Cardiac septum (tissue), 1 donor: ENCODE data around the gene HSD17B8. TPM values are rescaled to one million over a fixed set of nuclear protein-coding genes. Genes with fewer than 3 reads are reported as not detected.
A peak's percentile ranks its signal among the peaks of the same experiment; 100 is the strongest.
"Not testable (repeated sequence)": the region's sequence is repeated elsewhere in the genome, so short reads cannot be mapped to it uniquely, and the experiment has no call there.

ENCODE experiments used
- DNase-seq: peaks from one replicate; pipeline ENCODE4 v3.0.0-alpha.2; 2020; ENCODE audit warnings: low spot score
- intact Hi-C: fragments of 100-400 bp; cut with DNase I; formaldehyde crosslinking; loops from one replicate; pipeline ENCODE4 v1.14.0; 2022
- total RNA-seq: library from RNA; stranded (reverse); fragmentation: NEBNext Ultra II Directional; extraction: Animal tissue kit (Norgen Biotek cat#: 25700); gene quantifications from one replicate; pipeline ENCODE4 v1.2.1, GENCODE V29; 2021
- donor health status: DM: no; HTN: no; CAD: no.

Gene HSD17B8
- total RNA-seq, 1 donor from 2014 or later = 9.9 TPM

- intact Hi-C loops = no loop called here
- DNase-seq = peak; percentile 53
Observed at GRCh38 chr6:33215271-33216116, 11.0 kb downstream of the HSD17B8 start.

GRCh38 chr6:33216117-33216649, 11.7 kb downstream of the HSD17B8 start:
- peak; percentile 50 for DNase-seq
- intact Hi-C loops = no loop called here

- intact Hi-C loops = no loop called here
Observed at GRCh38 chr6:33217246-33217645, 12.8 kb downstream of the HSD17B8 start.

GRCh38 chr6:33217681-33218080, 13.2 kb downstream of the HSD17B8 start:
- DNase-seq = peak; percentile 17
- intact Hi-C loops = no loop called here

More at GRCh38 chr6:33217246-33217645, 12.8 kb downstream of the HSD17B8 start:
- peak; percentile 4 for DNase-seq

GRCh38 chr6:33226503-33227120, 22.2 kb downstream of the HSD17B8 start:
- peak; percentile 9 for DNase-seq
- intact Hi-C loops = not testable (repeated sequence)

- no peak for DNase-seq
- intact Hi-C loops = no loop called here
Observed at GRCh38 chr6:33235221-33235634, 30.8 kb downstream of the HSD17B8 start.

GRCh38 chr6:33236328-33236727, 31.9 kb downstream of the HSD17B8 start:
- no peak for DNase-seq
- intact Hi-C loops = no loop called here

- intact Hi-C loops = no loop called here
- no peak for DNase-seq
Observed at GRCh38 chr6:33236852-33237251, 32.4 kb downstream of the HSD17B8 start.

GRCh38 chr6:33237741-33238140, 33.3 kb downstream of the HSD17B8 start:
- DNase-seq = no peak
- intact Hi-C loops = no loop called here

GRCh38 chr6:33241968-33242367, 37.5 kb downstream of the HSD17B8 start:
- intact Hi-C loops = no loop called here
- no peak for DNase-seq

GRCh38 chr6:33243476-33243875, 39.0 kb downstream of the HSD17B8 start:
- intact Hi-C loops = no loop called here
- no peak for DNase-seq

- intact Hi-C loops = loop anchor here (2.0 to 5.0 kb wide), 5 partner anchors 35 to 231 kb away; partner anchors contain the start of genes HSD17B8, RGL2, RXRB and SLC39A7
Observed at GRCh38 chr6:33247977-33248642, 43.7 kb downstream of the HSD17B8 start.

GRCh38 chr6:33248643-33248931, 44.1 kb downstream of the HSD17B8 start:
- intact Hi-C loops = loop anchor here (2.0 to 5.0 kb wide), 5 partner anchors 36 to 231 kb away; partner anchors contain the start of genes HSD17B8, RGL2, RXRB and SLC39A7
- DNase-seq = peak; percentile 74

More at GRCh38 chr6:33247977-33248642, 43.7 kb downstream of the HSD17B8 start:
- DNase-seq = peak; percentile 93

GRCh38 chr6:33248932-33249731, 44.7 kb downstream of the HSD17B8 start:
- DNase-seq = peak; percentile 99
- intact Hi-C loops = loop anchor here (1.0 to 5.0 kb wide), 6 partner anchors 36 to 232 kb away; partner anchors contain the start of genes HSD17B8, RGL2, RXRB and SLC39A7

- intact Hi-C loops = loop anchor here (1.0 to 5.0 kb wide), 6 partner anchors 37 to 233 kb away; partner anchors contain the start of genes HSD17B8, RGL2, RXRB and SLC39A7
- no peak for DNase-seq
Observed at GRCh38 chr6:33249732-33250630, 45.5 kb downstream of the HSD17B8 start.

- no peak for DNase-seq
- intact Hi-C loops = no loop called here
Observed at GRCh38 chr6:33250731-33251130, 46.3 kb downstream of the HSD17B8 start.

GRCh38 chr6:33251395-33252012, 47.0 kb downstream of the HSD17B8 start:
- DNase-seq = no peak
- intact Hi-C loops = no loop called here

- intact Hi-C loops = no loop called here
- DNase-seq = no peak
Observed at GRCh38 chr6:33252759-33253158, 48.3 kb downstream of the HSD17B8 start.
